KBM-7 (cell line): ENCODE data around the gene MBL2.
A peak's percentile ranks its signal among the peaks of the same experiment; 100 is the strongest.

Source experiments
- DNase-seq: peaks from one replicate; pipeline ENCODE4 v3.0.0-alpha.2; 2015
- in situ Hi-C: fragments of 300-500 bp; cut with MboI; formaldehyde crosslinking; loops from 2 replicates; pipeline ENCODE4 v1.14.3; 2020; ENCODE audit warnings: low sequenced_read_pairs, low pct_unique_long_range_greater_than_20kb, mixed read lengths

MBL2 gene

DNA sequence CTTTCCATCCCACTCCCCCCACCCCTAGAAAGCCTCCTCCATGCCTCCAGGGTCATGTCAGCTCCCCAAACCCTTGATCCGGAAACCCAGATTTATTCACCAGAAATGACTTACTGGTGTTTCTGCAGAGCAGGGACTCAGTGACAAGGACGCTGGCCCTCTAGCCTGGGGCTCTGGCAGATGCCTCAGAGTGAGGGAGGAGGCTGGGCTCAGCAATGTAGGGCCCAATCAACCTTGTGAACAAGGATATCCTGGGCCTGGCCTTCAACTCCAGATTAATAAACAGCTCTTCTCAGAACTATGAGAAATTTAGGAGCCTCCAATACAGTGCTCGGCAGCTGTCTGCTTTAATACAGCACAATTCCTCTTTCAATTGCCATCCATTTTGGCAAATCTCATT, at the start of gene MBL2:
Gene MBL2, minus strand, starts transcription at position 162 of the 400 bp plus-strand sequence. CDS start 1,149 bp downstream, outside the sequence.
- in situ Hi-C loops = no loop called here
- no peak for DNase-seq

GRCh38 chr10:52820309-52820708, 47.7 kb upstream of the MBL2 start:
- in situ Hi-C loops = no loop called here
- DNase-seq = no peak

GRCh38 chr10:52818019-52818418, 45.4 kb upstream of the MBL2 start:
- DNase-seq = peak; percentile 42
- in situ Hi-C loops = no loop called here

DNA sequence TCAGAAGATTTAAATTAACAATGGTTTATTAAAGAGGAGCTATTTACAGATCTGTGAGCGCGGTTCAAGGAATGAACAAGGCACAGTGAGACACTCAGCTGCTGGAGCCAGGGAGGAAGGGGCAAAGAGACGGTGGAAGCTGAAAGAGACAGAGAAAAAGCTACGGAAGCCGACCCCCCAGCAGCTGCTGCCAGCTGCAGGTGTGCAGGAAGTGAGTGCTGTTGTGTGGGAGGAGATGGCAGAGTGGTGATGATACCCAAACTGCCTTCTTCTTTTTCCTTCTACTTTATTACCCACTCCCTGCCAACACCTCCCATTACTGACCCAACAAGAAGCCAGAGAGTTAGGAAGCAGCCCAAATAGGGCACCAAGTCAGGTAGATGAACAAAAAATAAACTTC, 41.9 kb upstream of the MBL2 start:
- in situ Hi-C loops = no loop called here
- DNase-seq = peak; percentile 3

- in situ Hi-C loops = no loop called here
- DNase-seq = no peak
Measured at GRCh38 chr10:52811776-52812175, 39.2 kb upstream of the MBL2 start.

DNA sequence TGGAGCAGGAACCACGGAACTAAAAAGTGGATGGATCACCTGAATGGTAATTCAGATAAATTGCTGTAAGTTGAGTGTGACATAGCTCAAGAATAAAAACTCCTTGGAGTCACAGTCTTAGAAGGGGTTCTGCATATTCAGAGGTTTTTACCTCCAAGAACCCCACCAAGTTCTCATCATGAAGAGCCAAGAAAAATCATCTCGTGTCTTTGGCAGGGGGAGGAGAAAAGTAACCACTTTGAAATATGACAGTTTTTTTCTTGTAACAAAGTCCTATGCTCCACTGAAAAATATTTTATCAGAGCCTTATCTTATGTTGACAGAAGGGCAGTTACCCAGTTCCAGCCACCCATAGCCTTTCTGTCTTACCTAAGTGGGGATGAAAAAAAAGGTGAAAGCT, 38.2 kb upstream of the MBL2 start:
- in situ Hi-C loops = no loop called here
- DNase-seq = no peak

DNA sequence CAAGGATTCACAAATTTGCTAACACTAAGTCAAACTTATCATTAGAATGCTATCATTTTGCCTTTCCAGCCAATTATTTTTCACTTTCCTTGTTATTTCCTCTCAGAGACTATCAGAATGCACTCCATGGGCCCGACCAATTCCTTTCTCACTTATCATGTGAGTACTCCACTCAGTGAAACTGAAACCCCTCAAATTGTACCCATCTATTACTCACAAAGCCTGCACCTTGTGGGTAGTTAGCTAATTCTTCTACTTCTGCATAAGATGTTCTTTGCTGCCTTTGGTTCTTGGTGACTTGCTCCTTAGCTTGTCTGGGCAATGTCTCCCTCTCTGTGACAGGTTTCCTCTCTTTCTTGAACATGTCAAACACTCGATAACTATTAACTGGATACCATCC, 35.2 kb upstream of the MBL2 start:
- in situ Hi-C loops = no loop called here
- no peak for DNase-seq

DNA sequence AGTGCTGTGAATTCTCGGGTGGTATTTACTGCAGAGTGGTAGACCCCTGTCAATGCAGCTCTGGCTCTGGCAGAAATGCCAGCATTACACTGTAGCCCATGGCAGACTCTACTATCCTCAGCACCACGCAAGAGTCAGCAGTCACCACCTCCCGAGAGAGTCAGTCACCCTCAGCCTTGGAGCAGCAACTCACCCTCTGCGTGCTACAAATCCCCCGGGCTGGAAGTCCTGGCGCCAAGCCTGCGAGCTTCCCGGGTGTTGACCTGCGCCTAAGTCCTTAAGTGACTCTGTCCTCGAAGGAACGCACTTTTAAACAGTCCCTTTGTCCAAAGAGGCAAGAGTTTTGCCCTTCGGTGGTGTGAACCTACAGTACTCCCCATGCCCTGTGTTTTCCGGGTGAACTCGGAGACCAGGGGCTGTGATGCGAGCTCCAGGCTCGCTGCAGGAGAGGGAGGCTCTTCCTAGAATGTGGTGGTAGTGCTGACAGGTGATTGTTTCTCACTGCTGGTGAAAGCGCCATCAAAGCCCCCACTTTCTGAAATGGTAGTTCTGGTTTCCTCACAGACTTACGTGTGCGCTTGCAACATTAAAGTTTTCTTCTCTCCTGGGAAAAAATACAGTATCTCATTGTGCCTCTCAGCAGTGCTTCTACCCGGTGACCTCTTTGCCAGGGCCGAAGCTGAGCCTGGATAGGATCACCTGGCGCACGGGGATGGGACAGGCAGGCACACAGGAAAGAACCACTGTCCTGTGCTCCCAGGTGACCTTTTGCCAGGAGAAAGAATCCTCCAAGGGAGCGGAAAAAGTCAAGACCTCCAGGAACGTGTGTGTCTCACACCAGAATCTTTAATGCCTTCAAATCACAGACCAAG, 33.1 kb upstream of the MBL2 start:
- in situ Hi-C loops = no loop called here
- no peak for DNase-seq

DNA sequence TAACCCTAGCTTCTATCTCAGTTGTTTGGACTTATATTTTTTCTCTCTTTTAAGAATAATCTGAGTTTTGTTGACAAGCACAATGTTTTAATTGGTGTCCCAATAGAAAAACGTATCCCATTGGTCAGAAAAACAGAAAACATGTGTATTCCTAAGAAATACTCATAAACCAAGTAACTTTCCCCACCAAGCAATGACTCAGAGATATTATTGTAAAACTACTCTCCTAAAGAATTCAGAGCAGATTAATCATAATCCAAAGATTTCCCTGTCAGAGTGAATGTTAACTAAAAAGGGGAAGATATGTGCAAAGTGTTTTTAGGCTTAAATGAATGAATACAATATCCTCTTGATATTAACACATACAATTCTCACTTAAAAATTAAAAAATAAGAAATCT, 29.4 kb upstream of the MBL2 start:
- in situ Hi-C loops = no loop called here

GRCh38 chr10:52786098-52786497, 13.5 kb upstream of the MBL2 start:
- in situ Hi-C loops = no loop called here
- no peak for DNase-seq

More for the DNA sequence above, 29.4 kb upstream of the MBL2 start:
- no peak for DNase-seq

GRCh38 chr10:52785418-52785817, 12.8 kb upstream of the MBL2 start:
- DNase-seq = no peak

GRCh38 chr10:52783726-52784125, 11.1 kb upstream of the MBL2 start:
- in situ Hi-C loops = no loop called here
- DNase-seq = no peak

More at GRCh38 chr10:52785418-52785817, 12.8 kb upstream of the MBL2 start:
- in situ Hi-C loops = no loop called here

DNA sequence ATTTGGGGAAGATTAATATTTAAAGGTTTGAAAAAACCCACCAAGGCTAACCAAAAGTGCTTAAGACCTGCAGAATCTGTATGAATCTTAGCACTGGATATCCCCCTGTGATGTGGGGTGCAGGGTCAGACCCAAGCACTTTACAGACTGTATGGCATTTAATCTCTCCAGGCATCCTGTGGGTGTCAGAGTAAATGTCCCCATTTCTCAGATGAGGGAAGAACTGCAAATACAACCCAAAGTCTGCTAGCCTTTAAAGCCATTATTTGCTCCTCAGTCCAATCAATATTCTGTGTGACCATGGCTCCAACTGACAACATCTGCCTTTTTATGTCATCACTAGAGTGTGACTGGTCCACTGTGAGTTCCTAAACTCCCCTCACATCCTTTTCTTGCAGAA, 10.0 kb upstream of the MBL2 start:
- in situ Hi-C loops = no loop called here
- no peak for DNase-seq

DNA sequence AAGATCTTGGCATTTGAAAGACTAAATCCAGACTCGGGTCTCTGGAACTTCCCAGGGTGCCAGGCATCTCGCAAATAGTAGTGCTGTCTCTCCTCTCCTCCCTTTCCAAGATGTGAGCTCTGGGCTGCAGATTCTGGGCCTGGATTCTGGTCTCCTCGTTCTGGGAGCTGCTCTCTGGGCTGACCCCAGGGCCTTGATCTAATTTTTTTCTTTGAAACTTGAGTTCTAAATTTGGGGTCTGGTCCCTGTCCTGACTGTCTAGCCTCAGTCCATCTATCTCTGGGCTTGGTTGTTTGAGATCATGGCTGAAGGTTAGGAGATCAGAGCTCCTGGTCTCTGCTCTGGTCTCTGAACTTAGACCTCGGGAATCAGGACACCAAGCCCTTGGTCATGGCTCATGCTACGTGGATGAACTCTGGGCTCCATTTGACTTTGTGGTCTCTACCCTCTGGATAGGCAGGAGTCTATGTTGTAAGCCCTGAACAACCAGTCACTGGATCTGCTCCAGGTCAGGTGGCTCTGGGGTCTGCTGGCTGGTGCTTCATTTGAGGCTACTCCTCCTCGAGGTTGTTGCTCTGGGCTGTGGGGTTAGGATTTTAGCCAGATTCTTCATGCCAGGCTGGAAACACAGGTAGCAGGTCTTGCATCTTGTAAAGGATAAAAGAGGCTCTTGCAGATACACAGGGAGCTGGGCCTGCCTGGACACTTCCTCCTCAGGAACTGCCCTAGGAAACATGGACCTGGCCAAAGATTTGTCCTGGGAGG, 8.0 kb upstream of the MBL2 start:
- in situ Hi-C loops = no loop called here

GRCh38 chr10:52779541-52780390, 7.2 kb upstream of the MBL2 start:
- in situ Hi-C loops = no loop called here
- peak; percentile 65 for DNase-seq

More for the DNA sequence above, 8.0 kb upstream of the MBL2 start:
- no peak for DNase-seq

- in situ Hi-C loops = no loop called here
- peak; percentile 39 for DNase-seq
Measured at GRCh38 chr10:52778511-52779392, 6.2 kb upstream of the MBL2 start.

DNA sequence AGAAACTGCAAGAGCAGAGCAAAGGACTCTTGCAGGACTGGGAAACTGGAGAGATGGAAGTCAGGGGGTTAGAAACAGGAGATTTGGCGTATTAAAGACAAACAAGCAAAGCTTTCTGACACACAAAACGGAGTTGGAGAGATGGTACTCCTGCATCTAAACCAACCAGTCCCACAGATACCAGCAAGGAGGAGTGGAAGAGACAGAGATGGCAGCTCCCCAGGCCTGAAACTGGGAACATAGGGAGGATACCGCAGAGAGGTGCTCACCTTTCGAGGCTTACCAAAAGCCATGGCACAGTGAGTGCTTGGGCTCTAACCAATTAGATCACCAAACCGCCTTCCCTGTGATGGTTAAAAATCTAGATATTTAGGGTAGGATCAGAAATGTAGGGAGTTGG, 4.8 kb upstream of the MBL2 start:
- DNase-seq = no peak
- in situ Hi-C loops = no loop called here

- in situ Hi-C loops = no loop called here
- DNase-seq = no peak
Measured at GRCh38 chr10:52776471-52776903, 3.9 kb upstream of the MBL2 start.
